ENCODE data around the gene CRABP2. TPM values are rescaled to one million over a fixed set of nuclear protein-coding genes. Genes with fewer than 3 reads are reported as not detected.

The CRABP2 gene
- total RNA-seq, 2 donors from 2014 or later: 0.99 to 3.6 TPM

- Histone ChIP-seq H3K27ac (no peak overlapping the region), H3K4me3 (no peak overlapping the region), H3K4me1 (peaks cover 23% of the 10 kb centered on the region), H3K27me3 (peaks cover 0 to 6% of the 10 kb centered on the region in 2 donors), H3K9me3 (no peaks in the 10 kb centered on the region), H3K36me3 (replicated peaks in 1 of 2; ENCODE audit: insufficient read depth in 1 of 2, low read depth in 2 of 2) (no peaks in the 10 kb centered on the region)
- no peak for ATAC-seq
- DNase-seq: no peak
- no peak for TF ChIP-seq POLR2A (IDR thresholded peaks at IDR 0.05)
- TF ChIP-seq CTCF (IDR thresholded peaks at IDR 0.05): no peak
- intact Hi-C loops (cut with DNase I): no loop called here
- WGBS, 2 donors: 80 to 83% methylated on average over 8 of the region's 8 CpGs
Observed at GRCh38 chr1:156700736-156701531, 4.4 kb downstream of the CRABP2 start.

GRCh38 chr1:156698995-156699394 is 6.4 kb downstream of the CRABP2 start:
- Histone ChIP-seq H3K4me3 (no peak overlapping the region), H3K36me3 (replicated peaks in 1 of 2; ENCODE audit: insufficient read depth in 1 of 2, low read depth in 2 of 2) (no peaks in the 10 kb centered on the region), H3K27ac (no peak overlapping the region), H3K27me3 (peaks cover 0 to 6% of the 10 kb centered on the region in 2 donors), H3K9me3 (no peaks in the 10 kb centered on the region), H3K4me1 (peaks cover 5% of the 10 kb centered on the region)
- WGBS, 2 donors: 71 to 73% methylated on average over 1 of the region's 1 CpG
- intact Hi-C loops (cut with DNase I): loop anchor here (10.0 kb wide), 1 partner anchor 186 kb away; no protein-coding TSS in a partner anchor
- DNase-seq (no peak), ATAC-seq (no peak)
- TF ChIP-seq CTCF (IDR thresholded peaks at IDR 0.05) (no peak), POLR2A (IDR thresholded peaks at IDR 0.05) (no peak)

DNA sequence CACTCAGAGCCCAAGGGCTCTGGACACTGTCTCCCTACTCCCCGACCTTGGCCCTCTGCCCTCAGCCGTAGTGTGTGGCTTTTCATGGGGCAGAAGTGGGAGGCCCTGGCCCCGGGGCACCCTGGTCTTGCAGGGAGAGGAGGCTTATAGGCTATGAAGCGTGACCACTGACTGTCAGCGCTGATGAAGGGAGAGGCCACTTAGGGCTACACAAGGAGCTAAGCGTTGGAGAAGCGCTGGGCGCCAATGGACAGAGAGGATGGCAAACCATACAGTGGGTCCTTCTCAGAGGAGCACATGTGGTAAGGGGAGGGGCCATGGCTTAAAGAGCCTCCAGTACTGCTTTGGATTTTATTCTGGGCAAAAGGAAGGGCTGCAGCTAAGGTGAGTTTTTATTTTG is 7.9 kb downstream of the CRABP2 start:
- ATAC-seq (no peak), DNase-seq (no peak)
- no peak for TF ChIP-seq CTCF (IDR thresholded peaks at IDR 0.05)
- TF ChIP-seq POLR2A (IDR thresholded peaks at IDR 0.05): no peak
- WGBS, 2 donors: 72% methylated on average over 8 of the region's 8 CpGs
- peaks cover 11% of the 10 kb centered on the region for H3K4me1 ChIP-seq
- H3K36me3 ChIP-seq (replicated peaks in 1 of 2; ENCODE audit: insufficient read depth in 1 of 2, low read depth in 2 of 2): no peaks in the 10 kb centered on the region
- H3K4me3 ChIP-seq: no peak overlapping the region
- no peaks in the 10 kb centered on the region for H3K27me3 ChIP-seq
- intact Hi-C loops (cut with DNase I): loop anchor here (10.0 kb wide), 1 partner anchor 187 kb away; no protein-coding TSS in a partner anchor
- no peak overlapping the region for H3K27ac ChIP-seq
- no peaks in the 10 kb centered on the region for H3K9me3 ChIP-seq

- Histone ChIP-seq H3K4me3 (no peak overlapping the region), H3K27me3 (no peaks in the 10 kb centered on the region), H3K4me1 (peaks cover 18% of the 10 kb centered on the region), H3K36me3 (replicated peaks in 1 of 2; ENCODE audit: insufficient read depth in 1 of 2, low read depth in 2 of 2) (no peaks in the 10 kb centered on the region), H3K9me3 (no peaks in the 10 kb centered on the region), H3K27ac (no peak overlapping the region)
- WGBS, 2 donors: 86 to 87% methylated on average over 8 of the region's 8 CpGs
- ATAC-seq (no peak), DNase-seq (no peak)
- TF ChIP-seq CTCF (IDR thresholded peaks at IDR 0.05) (no peak), POLR2A (IDR thresholded peaks at IDR 0.05) (no peak)
- intact Hi-C loops (cut with DNase I): loop anchor here (10.0 kb wide), 1 partner anchor 188 kb away; no protein-coding TSS in a partner anchor
Observed at GRCh38 chr1:156696755-156697154, 8.6 kb downstream of the CRABP2 start.

DNA sequence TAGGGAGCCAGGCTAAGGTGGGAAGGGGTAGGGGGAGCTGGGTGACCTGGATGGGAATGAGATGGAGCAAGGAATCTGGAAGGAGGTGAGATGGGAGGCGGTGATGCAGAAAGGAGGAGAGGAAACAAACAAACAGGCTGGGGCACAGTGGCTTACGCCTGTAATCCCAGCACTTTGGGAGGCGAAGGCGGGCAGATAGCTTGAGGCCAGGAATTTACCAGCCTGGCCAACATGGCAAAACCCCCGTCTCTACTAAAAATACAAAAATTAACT is 10.8 kb downstream of the CRABP2 start:
- Histone ChIP-seq H3K4me1 (peaks cover 25% of the 10 kb centered on the region), H3K27ac (no peak overlapping the region), H3K9me3 (no peaks in the 10 kb centered on the region), H3K4me3 (no peak overlapping the region), H3K27me3 (no peaks in the 10 kb centered on the region), H3K36me3 (replicated peaks in 1 of 2; ENCODE audit: insufficient read depth in 1 of 2, low read depth in 2 of 2) (no peaks in the 10 kb centered on the region)
- DNase-seq (no peak), ATAC-seq (no peak)
- no peak for TF ChIP-seq CTCF (IDR thresholded peaks at IDR 0.05)
- TF ChIP-seq POLR2A (IDR thresholded peaks at IDR 0.05): no peak
- WGBS, 2 donors: 89 to 95% methylated on average over 5 of the region's 5 CpGs
- intact Hi-C loops (cut with DNase I): loop anchor here (10.0 kb wide), 1 partner anchor 190 kb away; no protein-coding TSS in a partner anchor

Data from body of pancreas (tissue), 4 donors.